GM18519 (cell line): ENCODE data around the gene FBLN1.

Experiments
- ATAC-seq: cut with Tn5 transposase; IDR thresholded peaks from one replicate; pipeline ENCODE4 v1.9.1; 2021; ENCODE audit warnings: mild to moderate bottlenecking, moderate library complexity; ENCODE audit not compliant: unreplicated experiment, low FRiP score

FBLN1 gene

GRCh38 chr22:45630436-45630835 is 127.8 kb downstream of the FBLN1 start:
- ATAC-seq, result no peak

- ATAC-seq, result no peak
Measured at GRCh38 chr22:45631140-45631840, 128.6 kb downstream of the FBLN1 start.

GRCh38 chr22:45631841-45632238 is 129.2 kb downstream of the FBLN1 start:
- no peak for ATAC-seq

- no peak for ATAC-seq
Measured at GRCh38 chr22:45632791-45633515, 130.3 kb downstream of the FBLN1 start.

- ATAC-seq, result no peak
Measured at GRCh38 chr22:45636683-45637082, 134.0 kb downstream of the FBLN1 start.

- no peak for ATAC-seq
Measured at GRCh38 chr22:45638197-45638596, 135.5 kb downstream of the FBLN1 start.

GRCh38 chr22:45638834-45639746 is 136.4 kb downstream of the FBLN1 start:
- ATAC-seq, result no peak

GRCh38 chr22:45639747-45640102 is 137.0 kb downstream of the FBLN1 start:
- no peak for ATAC-seq

- no peak for ATAC-seq
Measured at GRCh38 chr22:45640291-45640940, 137.7 kb downstream of the FBLN1 start.

GRCh38 chr22:45640941-45641621 is 138.4 kb downstream of the FBLN1 start:
- no peak for ATAC-seq

GRCh38 chr22:45642986-45643385 is 140.3 kb downstream of the FBLN1 start:
- ATAC-seq, result no peak

- no peak for ATAC-seq
Measured at GRCh38 chr22:45644714-45645113, 142.0 kb downstream of the FBLN1 start.

GRCh38 chr22:45645150-45645525 is 142.5 kb downstream of the FBLN1 start:
- ATAC-seq, result no peak

GRCh38 chr22:45645526-45646414 is 143.1 kb downstream of the FBLN1 start:
- ATAC-seq, result no peak

- no peak for ATAC-seq
Measured at GRCh38 chr22:45647532-45648225, 145.0 kb downstream of the FBLN1 start.

- ATAC-seq, result no peak
Measured at GRCh38 chr22:45648301-45649117, 145.8 kb downstream of the FBLN1 start.

- no peak for ATAC-seq
Measured at GRCh38 chr22:45649809-45650208, 147.1 kb downstream of the FBLN1 start.

- ATAC-seq, result no peak
Measured at GRCh38 chr22:45650721-45651120, 148.0 kb downstream of the FBLN1 start.
